OCI-LY3 (cell line): ENCODE data around the gene MTTP.

ENCODE experiments used
- EZH2phosphoT487 ChIP-seq: fragments of 200-600 bp; shearing (Covaris generic); IDR thresholded peaks from 2 replicates; pipeline ENCODE4 v1.6.1; 2018; ENCODE audit warnings: antibody characterized with exemption, mixed run types, low read depth
- TF ChIP-seq, protein P1 (sequence below): fragments of 200-600, 300-600 bp; sonication (generic); IDR thresholded peaks from 2 replicates; pipeline ENCODE4 v1.5.1; 2014; ENCODE audit warnings: antibody characterized with exemption, low read length, low read depth

DNA sequence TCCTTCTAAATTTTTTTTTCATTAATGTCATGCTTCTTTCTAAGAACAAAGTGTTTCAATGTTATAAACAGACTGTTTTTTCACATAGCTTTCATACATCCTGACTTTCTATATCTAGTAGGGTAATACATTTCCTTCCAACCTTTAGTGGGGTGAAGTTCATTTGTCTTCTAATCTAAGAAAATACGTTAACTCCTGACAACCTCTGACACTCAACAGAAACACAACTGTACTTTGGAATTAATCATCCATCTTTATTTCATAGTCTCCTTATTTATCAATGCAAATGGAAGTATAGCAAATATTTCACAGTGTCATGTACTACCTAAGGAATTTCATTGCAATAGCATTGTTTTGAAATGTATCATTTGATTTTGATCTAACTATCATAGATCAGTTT, 2.7 kb upstream of the MTTP start:
- TF ChIP-seq, protein P1, sequence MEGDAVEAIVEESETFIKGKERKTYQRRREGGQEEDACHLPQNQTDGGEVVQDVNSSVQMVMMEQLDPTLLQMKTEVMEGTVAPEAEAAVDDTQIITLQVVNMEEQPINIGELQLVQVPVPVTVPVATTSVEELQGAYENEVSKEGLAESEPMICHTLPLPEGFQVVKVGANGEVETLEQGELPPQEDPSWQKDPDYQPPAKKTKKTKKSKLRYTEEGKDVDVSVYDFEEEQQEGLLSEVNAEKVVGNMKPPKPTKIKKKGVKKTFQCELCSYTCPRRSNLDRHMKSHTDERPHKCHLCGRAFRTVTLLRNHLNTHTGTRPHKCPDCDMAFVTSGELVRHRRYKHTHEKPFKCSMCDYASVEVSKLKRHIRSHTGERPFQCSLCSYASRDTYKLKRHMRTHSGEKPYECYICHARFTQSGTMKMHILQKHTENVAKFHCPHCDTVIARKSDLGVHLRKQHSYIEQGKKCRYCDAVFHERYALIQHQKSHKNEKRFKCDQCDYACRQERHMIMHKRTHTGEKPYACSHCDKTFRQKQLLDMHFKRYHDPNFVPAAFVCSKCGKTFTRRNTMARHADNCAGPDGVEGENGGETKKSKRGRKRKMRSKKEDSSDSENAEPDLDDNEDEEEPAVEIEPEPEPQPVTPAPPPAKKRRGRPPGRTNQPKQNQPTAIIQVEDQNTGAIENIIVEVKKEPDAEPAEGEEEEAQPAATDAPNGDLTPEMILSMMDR = no peak
- TF ChIP-seq EZH2phosphoT487 = no peak
